Stimulated activated CD4-positive, alpha-beta T cell treated with anti-CD3 and anti-CD28 coated beads, Interleukin-15, amount 100 ng/mL, for 48 hours (primary cell): ENCODE measurements around the gene DSTYK.
A peak's percentile ranks its signal among the peaks of the same experiment; 100 is the strongest.
"Not testable (repeated sequence)": the region's sequence is repeated elsewhere in the genome, so short reads cannot be mapped to it uniquely, and the experiment has no call there.

Source experiments
- DNase-seq, 2 donors: peaks; one replicate each; pipeline ENCODE4 v3.0.0-alpha.2; 2020; ENCODE audit warnings: low read depth in 2 of 2

DSTYK gene

GRCh38 chr1:205241366-205242030, 30.0 kb upstream of the DSTYK start:
- DNase-seq: no peak

- no peak for DNase-seq
These were observed 29.1 kb upstream of the DSTYK start for GRCh38 chr1:205240569-205240968.

DNA sequence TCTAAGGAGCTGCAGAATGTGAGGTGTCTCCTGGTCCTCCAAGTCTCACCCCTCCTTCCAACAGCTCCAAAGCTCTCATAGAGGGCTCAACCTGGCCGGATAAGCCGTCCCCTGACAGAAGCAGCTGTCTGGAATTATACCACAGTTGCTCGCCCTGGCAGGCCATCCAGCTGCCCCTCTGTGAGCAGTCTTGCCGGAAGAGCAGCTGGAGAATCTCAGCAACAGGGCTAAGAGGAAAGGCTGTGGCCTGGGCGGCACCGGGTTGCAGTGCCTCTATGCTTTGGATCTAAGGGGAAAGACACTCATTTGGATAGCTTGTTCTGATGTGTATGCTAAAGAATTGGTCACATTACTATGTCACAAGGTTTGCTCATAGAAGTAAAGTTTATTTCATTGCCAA, 28.6 kb upstream of the DSTYK start:
- DNase-seq: no peak

DNA sequence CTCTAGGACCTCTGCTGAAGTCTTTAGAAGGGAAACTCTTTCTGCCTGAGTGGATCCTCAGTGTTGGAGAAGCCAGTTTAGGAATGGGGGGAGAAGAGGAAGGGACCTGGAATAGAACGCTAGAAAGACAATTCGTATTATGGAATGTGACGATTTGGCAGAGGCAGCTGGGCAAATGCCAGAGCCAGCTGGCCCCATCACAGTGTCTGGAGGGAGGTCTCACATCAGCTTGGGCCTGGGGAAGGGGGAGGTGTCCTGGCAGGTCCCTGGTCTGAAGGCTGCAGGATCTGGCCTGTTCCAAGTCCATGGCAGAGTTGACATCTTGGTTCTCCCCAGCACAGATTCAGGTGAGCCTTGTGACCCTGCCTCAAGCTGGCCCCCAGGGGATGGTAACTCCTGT, 27.6 kb upstream of the DSTYK start:
- DNase-seq: no peak

- DNase-seq: peak; percentile 36 to 52
These were observed 26.3 kb upstream of the DSTYK start for GRCh38 chr1:205237526-205238484.

- DNase-seq: no peak
These were observed 25.5 kb upstream of the DSTYK start for GRCh38 chr1:205236951-205237475.

GRCh38 chr1:205236526-205236925, 25.0 kb upstream of the DSTYK start:
- no peak for DNase-seq

DNA sequence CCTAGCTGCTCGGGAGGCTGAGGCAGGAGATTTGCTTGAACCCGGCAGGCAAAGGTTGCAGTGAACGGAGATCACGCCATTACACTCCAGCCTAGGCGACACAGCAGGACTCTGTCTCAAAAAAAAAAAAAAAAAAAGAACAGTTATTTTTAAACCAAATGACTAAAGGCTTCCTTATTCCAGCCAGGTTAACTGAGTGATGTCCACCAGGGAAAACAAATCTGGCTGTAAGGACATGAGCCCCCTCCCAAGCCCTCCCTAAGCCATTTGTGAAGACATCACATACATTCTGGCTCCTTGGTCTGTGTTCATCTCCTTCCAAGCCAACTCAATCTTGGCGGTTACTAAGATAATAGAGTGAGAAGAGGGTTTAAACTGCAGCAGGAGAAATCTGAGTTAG, 24.4 kb upstream of the DSTYK start:
- no peak for DNase-seq

DNA sequence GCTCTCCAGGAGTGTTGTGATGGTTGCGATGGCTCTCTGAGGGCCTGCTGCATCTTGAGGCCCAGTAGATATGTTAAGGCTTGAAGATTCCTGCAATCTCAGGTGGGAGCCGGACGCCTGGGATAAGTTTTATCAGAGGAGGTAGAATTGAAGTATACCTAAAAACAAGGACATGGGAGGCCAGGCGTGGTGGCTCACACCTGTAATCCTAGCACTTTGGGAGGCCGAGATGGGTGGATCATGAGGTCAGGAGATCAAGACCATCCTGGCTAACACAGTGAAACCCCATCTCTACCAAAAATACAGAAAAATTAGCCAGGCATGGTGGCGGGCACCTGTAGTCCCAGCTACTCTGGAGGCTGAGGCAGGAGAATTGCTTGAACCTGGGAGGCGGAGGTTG, 22.5 kb upstream of the DSTYK start:
- DNase-seq: not testable (repeated sequence)

- no peak for DNase-seq
These were observed 21.5 kb upstream of the DSTYK start for GRCh38 chr1:205232945-205233397.

DNA sequence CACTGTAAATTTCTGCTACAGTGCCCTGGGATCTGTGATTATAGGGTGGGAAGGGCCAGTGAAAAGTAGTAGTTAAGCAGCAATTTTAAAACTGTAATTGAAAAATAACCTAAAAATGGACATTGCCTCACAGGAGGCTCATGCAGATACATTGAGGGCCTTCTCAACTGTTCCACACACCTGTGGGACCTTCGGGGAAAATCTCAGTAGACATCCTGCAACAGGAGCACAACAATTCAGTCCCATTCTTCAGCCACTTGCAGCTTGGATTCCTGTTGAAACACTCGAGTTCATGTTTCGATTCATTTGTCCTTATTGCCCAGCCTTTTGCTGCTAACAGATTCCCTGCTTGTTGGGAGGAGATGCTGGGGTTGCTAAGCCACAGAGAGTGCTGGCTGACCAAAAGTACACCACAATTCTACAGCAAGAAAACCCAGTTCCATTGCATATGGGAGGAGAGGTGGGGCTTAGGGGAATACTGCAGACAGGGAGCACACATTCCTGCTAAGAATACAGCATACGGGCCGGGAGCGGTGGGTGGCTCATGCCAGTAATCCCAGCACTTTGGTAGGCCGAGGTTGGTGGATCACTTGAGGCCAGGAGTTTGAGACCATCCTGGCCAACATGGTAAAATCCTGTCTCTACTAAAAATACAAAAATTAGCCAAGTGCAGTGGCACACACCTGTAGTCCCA, 20.8 kb upstream of the DSTYK start:
- no peak for DNase-seq

DNA sequence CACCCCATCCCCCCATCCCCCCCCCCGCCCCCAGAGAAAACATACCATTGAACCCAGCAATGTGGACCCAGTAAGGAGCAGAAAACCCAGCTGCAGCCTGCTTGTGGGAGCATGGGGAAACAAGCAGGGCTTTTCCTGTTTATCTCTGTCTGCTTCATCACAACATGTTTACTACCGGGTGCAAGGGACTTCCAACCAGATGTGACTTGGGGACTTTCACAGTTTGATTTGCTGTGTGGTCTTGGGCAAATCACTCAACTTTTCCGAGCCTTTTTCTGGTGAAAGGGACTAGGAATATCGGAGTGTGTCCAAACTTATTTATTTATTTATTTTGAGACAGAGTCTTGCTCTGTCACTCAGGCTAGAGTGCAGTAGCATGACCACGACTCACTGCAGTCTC, 19.5 kb upstream of the DSTYK start:
- no peak for DNase-seq

GRCh38 chr1:205229916-205230700, 18.6 kb upstream of the DSTYK start:
- no peak for DNase-seq

- peak; percentile 49 to 64 for DNase-seq
These were observed 17.9 kb upstream of the DSTYK start for GRCh38 chr1:205229399-205229871.

DNA sequence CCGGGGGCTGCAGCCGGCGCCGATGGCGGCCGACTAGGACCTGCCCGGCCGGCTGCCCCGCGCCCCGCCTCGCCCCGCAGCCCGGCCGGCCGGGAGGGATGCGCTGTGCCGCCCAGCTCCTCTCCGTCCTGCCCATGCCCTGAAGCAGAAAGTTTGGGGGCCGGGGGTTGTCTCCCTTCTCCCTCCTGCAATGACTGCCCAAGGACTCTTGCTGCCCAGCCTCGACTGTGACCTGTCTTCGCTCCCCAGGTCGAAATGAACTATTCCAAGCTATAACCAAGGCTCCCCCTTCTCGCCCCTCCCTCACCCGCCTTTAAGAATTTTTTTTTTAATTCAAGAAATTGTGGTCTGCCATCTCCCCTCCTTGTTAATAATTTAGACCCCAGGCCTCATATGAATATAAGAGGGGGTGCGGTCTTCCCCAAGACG, 16.6 kb upstream of the DSTYK start:
- no peak for DNase-seq

- DNase-seq: peak; percentile 66 to 82
These were observed 16.1 kb upstream of the DSTYK start, which contains the start of gene TMCC2 for GRCh38 chr1:205227584-205228013. TSS of gene TMCC2 (plus strand) at chr1:205227946. CDS start at chr1:205228565, 619 bp downstream.

DNA sequence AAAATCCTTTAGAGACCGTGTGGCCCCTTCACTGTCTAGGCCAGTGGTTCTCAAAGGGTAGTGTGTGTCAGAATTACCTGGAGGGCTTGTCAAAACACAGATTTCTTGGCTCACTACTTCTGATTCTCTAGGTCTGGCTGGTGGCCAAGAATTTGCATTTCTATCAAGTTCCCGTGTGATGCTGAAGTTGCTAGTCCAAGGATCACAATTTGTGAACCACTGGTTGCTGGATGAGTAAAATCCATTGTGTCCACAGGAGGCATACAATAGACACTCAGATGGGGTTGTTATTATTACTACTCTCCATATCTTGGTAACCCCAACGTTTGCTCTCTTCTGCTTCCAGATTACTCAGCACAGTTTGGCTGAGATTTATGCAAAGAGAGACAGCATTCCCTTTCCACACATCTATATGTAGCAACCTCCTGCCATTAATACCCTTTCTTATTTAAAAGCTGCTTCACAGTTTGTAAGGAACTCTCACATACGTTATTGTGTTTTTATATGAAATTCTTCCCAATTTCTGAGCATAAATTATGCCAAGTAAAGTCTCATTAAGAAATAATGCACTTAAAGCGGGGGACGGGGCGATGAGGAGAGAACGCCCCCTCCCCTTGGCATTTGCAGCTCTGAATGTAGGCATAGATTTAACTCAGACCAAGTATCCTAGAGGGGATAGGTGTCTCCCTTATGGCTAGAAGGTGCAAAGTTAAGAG, 15.5 kb upstream of the DSTYK start:
- no peak for DNase-seq

DNA sequence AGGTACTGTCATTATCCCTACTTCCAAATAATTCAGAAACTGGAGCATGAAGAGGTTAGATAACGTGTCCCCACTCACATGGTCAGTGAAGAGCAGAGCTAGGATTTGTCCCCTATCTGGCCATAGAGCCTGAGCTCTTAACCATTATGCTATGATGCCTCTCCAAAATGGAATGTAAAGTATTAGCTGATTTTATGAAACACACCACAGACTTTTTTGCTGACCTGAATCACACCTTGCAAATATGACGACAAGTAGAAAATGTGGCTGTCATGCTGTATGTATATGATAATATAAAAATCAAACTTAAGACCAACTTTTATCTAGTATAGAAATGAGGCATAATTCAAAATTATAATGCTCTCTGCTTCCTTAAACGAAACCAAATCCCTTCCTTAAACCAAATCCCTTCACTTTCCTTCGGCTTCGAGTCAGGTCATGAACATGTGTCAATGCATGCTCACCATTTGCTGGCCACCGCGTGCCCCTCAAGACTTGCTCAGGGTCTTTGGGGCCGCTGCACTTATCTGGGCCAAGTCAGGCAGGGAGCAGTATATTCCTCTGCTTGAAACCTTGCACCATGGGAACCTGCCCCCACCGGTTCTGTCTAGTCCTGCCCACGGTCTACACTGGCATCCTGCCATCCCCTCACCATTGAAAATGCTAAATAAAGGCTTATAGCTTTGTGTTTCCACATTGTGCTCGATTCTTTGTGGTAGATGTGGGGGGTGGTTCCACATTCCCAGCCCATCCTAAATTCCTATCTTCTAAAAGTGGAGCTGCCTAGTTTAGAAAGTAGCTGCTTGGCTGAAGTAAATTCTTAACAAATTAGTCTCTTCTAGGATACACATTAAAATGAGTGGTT, 14.6 kb upstream of the DSTYK start:
- no peak for DNase-seq

GRCh38 chr1:205224736-205225135, 13.2 kb upstream of the DSTYK start:
- no peak for DNase-seq
